HUES64 (cell line): ENCODE results near the gene PTPN22.
A peak's percentile ranks its signal among the peaks of the same experiment; 100 is the strongest.

Experiments used
- H3K27ac ChIP-seq: 2 replicates; pipeline ENCODE4 v1.7.0; 2013; ENCODE audit warnings: low read depth, low read length, inconsistent platforms
- H3K27me3 ChIP-seq: 2 replicates; pipeline ENCODE4 v1.6.1; 2013; ENCODE audit warnings: mild to moderate bottlenecking, low read length; ENCODE audit not compliant: insufficient read depth
- H3K36me3 ChIP-seq: 2 replicates; pipeline ENCODE4 v1.6.1; 2013; ENCODE audit warnings: mild to moderate bottlenecking, low read length; ENCODE audit not compliant: insufficient read depth
- H3K4me1 ChIP-seq: 2 replicates; pipeline ENCODE4 v1.6.1; 2013; ENCODE audit warnings: mild to moderate bottlenecking, low read length, moderate library complexity; ENCODE audit not compliant: insufficient read depth
- H3K4me3 ChIP-seq: 2 replicates; pipeline ENCODE4 v1.5.1; 2013; ENCODE audit warnings: mild to moderate bottlenecking, low read length, moderate library complexity
- H3K9ac ChIP-seq: 2 replicates; pipeline ENCODE4 v1.6.1; 2013; ENCODE audit warnings: mild to moderate bottlenecking, low read depth, low read length
- H3K9me3 ChIP-seq: 2 replicates; pipeline ENCODE4 v1.6.1; 2013; ENCODE audit warnings: low read depth, low read length; ENCODE audit not compliant: insufficient read depth
- WGBS: fragments of 150-250, 120-280 bp; methylation state at CpG from one replicate; pipeline ENCODE4 v1.1.7; 2013; ENCODE audit warnings: missing lambda C conversion rate; 5-methylcytosine and 5-hydroxymethylcytosine counted together

Gene PTPN22

DNA sequence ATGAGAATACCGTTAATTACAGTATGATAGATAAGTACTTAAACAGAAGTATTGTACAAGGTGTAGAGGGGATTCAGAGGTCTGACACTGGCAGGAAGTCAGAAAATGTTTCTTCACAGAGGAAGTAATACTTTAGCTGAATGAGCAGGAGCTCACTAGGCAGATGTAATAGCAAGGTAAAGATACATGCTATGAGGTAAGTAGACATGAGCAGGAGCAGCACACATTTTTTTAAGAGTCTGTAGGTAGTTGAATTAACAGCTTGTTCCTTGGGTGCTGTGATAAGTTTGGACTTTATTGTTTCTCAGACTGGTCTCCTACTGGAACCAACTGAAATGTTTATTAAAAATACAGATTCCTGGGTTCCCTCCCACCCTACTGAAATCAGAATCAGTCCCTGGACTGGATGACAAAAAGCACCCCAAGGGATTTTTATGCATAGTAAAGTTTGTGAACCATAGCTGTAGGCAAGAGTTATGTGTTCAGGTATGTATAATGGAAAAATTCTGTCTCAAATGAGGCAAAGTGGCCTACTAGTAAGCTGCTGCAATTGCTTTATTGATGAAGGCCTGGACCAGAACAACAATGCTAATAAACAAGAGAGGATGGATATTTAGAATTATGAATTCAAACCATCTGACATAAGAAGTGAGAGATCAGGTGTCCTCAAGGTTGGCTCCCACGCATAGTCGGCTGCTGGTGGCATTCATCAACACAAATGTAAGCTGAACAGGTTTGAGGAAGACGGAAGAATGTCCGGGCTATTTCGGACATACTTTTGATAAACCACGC is 32.2 kb upstream of the PTPN22 start:
- H3K9me3 ChIP-seq: no peaks in the 10 kb centered on the region
- peaks cover 38% of the 10 kb centered on the region for H3K36me3 ChIP-seq
- peak overlapping the region; percentile 72; the same call in 1 of the 2 replicates for H3K9ac ChIP-seq
- peaks cover 5% of the 10 kb centered on the region; the same call in 1 of the 2 replicates for H3K4me1 ChIP-seq
- no peaks in the 10 kb centered on the region for H3K27me3 ChIP-seq
- no peak overlapping the region for H3K27ac ChIP-seq
- 72% methylated on average over 7 of the region's 7 CpGs for WGBS
- peak overlapping the region; percentile 98 for H3K4me3 ChIP-seq

GRCh38 chr1:113901191-113901590 is 29.7 kb upstream of the PTPN22 start:
- peaks cover 49% of the 10 kb centered on the region for H3K36me3 ChIP-seq
- H3K27ac ChIP-seq: no peak overlapping the region
- peaks cover 5% of the 10 kb centered on the region; the same call in 1 of the 2 replicates for H3K4me1 ChIP-seq
- no peaks in the 10 kb centered on the region for H3K27me3 ChIP-seq
- WGBS: 91% methylated on average over 3 of the region's 3 CpGs
- no peak overlapping the region for H3K9ac ChIP-seq
- H3K4me3 ChIP-seq: no peak overlapping the region
- H3K9me3 ChIP-seq: no peaks in the 10 kb centered on the region

DNA sequence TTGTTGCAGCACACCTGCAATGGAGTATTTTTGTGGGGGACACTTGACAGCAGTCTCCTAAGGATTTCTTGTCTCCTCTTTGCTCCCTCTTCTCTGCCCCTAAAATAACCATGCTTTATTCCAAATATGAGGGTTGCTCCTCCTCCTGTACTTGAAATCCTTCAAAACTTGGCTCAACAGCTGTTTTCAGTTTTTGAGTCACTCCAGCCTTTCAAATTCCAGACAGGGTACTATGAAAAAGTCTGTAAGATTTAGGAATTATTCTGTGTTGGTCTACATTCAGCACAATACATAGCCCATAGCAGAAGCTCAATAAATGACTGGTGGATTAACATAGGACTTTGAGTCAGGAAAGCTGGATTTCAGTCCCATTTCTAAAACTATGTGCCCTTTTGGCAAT is 27.6 kb upstream of the PTPN22 start:
- no peaks in the 10 kb centered on the region for H3K27me3 ChIP-seq
- no peaks in the 10 kb centered on the region for H3K9me3 ChIP-seq
- H3K4me1 ChIP-seq: peaks cover 4% of the 10 kb centered on the region; the same call in 1 of the 2 replicates
- H3K27ac ChIP-seq: no peak overlapping the region
- H3K36me3 ChIP-seq: peaks cover 66% of the 10 kb centered on the region
- H3K4me3 ChIP-seq: no peak overlapping the region
- H3K9ac ChIP-seq: no peak overlapping the region

DNA sequence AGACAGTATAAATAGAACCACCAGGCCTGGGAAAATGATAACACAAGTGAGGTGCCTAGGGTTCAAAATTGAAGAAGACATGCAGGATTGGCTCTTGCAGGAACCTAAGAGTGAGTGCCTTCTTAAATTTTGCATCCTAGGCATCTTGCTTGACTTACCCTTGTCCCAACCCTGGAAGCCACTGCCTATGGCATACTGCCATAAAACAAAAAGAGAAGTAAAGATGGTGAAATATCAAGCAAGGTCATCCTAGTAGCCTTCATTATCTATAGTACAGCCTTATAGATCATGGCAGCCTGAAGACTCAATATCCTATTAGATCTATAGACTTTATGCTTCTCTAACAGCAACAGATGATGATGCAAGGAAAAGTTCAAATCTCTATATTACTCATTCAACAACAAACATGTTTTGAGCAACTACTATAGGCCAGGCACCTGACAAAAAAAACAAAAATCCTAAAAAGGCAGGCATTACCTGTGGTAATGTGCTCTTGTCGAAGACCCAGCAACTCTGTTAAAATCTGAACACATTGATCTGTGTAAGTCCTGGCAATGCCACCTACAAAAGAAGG is 26.8 kb upstream of the PTPN22 start:
- Histone ChIP-seq H3K36me3 (peaks cover 66% of the 10 kb centered on the region), H3K4me1 (no peaks in the 10 kb centered on the region), H3K4me3 (no peak overlapping the region), H3K27me3 (no peaks in the 10 kb centered on the region), H3K27ac (no peak overlapping the region), H3K9ac (no peak overlapping the region), H3K9me3 (no peaks in the 10 kb centered on the region)
- WGBS: 81% methylated on average over 1 of the region's 1 CpG

DNA sequence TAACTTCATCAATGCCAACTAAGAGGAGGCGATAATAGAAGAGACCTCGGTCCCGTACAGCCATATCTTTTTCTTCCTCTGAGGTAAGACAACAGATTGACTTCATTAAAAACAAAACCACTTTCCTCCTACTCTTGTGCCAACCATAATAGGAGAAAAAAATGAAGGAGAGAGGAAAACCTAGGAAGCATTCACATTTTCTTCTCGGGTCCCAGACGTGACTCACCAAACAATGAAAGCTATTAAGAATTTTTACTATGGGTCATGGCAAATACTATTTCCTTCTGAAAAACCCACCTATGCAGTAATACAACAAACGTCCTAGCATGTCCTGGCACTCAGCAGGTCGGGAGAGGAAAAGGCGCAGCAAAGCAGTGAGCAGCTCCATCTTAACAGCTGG is 24.4 kb upstream of the PTPN22 start:
- Histone ChIP-seq H3K4me3 (no peak overlapping the region), H3K4me1 (no peaks in the 10 kb centered on the region), H3K27ac (no peak overlapping the region), H3K9me3 (no peaks in the 10 kb centered on the region), H3K27me3 (no peaks in the 10 kb centered on the region), H3K9ac (no peak overlapping the region), H3K36me3 (peaks cover 57% of the 10 kb centered on the region)
- 94% methylated on average over 8 of the region's 8 CpGs for WGBS

DNA sequence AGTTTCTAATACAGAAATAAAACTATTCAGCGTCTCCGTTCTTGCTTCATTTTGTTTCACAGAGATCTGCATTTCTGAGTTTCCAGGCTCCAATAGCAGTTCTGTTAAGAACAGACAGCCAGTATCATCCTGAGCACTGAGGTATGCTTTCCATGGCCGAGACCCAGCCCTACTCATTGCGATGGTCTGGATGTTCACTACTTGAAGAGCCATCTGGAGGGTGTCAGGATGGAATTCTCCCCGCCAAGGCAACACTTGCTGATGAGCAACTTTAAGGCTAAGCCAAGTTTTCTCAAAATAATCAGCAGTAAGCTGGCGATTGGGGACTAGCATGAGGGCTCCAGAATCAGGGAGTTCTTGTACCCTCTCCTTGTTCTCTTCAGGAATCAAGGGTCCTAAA is 23.6 kb upstream of the PTPN22 start:
- Histone ChIP-seq H3K4me1 (no peaks in the 10 kb centered on the region), H3K27me3 (no peaks in the 10 kb centered on the region), H3K36me3 (peaks cover 53% of the 10 kb centered on the region), H3K9me3 (no peaks in the 10 kb centered on the region), H3K4me3 (no peak overlapping the region), H3K27ac (no peak overlapping the region), H3K9ac (no peak overlapping the region)
- WGBS: 93% methylated on average over 6 of the region's 6 CpGs

- Histone ChIP-seq H3K27me3 (no peaks in the 10 kb centered on the region), H3K4me1 (no peaks in the 10 kb centered on the region), H3K9me3 (no peaks in the 10 kb centered on the region), H3K9ac (no peak overlapping the region), H3K36me3 (peaks cover 35% of the 10 kb centered on the region), H3K27ac (no peak overlapping the region), H3K4me3 (no peak overlapping the region)
- WGBS: 93% methylated on average over 3 of the region's 3 CpGs
Measured at GRCh38 chr1:113893267-113893666, 21.8 kb upstream of the PTPN22 start.

DNA sequence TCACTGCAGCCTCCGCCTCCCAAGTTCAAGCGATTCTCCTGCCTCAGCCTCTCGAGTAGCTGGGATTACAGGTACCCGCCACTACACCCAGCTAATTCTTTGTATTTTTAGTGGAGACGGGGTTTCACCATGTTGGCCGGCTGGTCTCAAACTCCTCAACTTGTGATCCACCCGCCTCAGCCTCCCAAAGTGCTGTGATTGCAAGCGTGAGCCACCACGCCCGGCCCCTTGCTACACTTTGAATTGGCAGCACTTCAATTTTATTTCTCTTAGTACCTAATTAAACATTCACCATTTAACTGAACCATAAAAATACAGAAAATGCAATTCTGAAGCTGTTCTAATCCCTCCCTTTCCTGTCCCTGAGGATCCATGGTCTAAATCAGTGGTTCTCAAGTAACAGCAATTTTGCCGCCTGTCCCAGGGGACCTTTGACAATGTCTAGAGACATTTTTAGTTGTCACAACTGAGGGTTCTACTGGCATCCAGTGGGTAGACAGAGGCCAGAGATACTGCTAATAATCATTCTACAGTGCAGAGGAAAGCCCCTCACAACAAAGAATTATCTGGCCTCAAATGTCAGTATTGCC is 20.2 kb upstream of the PTPN22 start:
- Histone ChIP-seq H3K4me3 (no peak overlapping the region), H3K9ac (no peak overlapping the region), H3K27ac (no peak overlapping the region), H3K27me3 (no peaks in the 10 kb centered on the region), H3K9me3 (no peaks in the 10 kb centered on the region), H3K4me1 (no peaks in the 10 kb centered on the region), H3K36me3 (peaks cover 23% of the 10 kb centered on the region)
- 91% methylated on average over 11 of the region's 11 CpGs for WGBS

- no peak overlapping the region for H3K9ac ChIP-seq
- no peaks in the 10 kb centered on the region for H3K4me1 ChIP-seq
- H3K4me3 ChIP-seq: no peak overlapping the region
- no peaks in the 10 kb centered on the region for H3K27me3 ChIP-seq
- WGBS: 57% methylated on average over 1 of the region's 2 CpGs
- H3K36me3 ChIP-seq: peaks cover 15% of the 10 kb centered on the region
- H3K27ac ChIP-seq: no peak overlapping the region
- no peaks in the 10 kb centered on the region for H3K9me3 ChIP-seq
Measured at GRCh38 chr1:113890816-113891215, 19.3 kb upstream of the PTPN22 start.

DNA sequence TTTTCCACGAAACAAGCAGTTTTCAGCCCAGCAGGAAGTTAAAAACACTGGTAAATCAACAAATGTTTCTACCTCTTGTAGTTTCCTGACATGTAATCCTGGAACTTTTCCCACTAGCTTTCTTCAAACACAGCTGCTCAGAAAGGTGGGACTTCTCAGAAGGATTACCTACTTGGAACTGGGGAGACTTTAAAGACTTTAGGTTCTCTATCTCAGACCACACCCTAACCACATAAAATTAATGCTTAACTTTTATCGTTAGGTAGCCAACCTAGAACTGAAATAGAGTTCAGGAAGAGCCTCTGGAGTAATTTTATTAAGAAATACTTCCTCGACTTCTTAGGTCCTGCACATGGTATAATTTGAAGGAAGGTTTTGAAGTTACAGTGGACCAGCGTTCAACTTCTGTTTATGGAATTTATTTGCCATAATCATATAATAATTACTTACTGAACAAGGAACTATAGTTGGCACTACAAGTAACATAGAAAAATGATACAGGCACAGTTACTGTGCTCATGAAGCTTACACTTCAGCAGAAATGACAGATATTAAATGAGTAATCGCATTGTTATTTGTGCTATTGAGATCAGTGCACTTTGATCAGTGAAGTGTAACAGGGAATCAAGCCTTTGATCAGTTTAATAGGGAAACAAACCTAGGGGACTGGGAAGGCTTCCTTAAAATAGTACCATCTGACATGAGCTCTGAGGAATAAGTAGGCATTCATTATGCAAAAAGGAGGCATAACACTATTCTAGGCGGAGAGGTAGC is 16.1 kb upstream of the PTPN22 start, which contains the start of gene BCL2L15:
Gene BCL2L15, minus strand, starts transcription at position 180 of the 774 bp plus-strand sequence. CDS start 206 bp downstream, outside the sequence.
- Histone ChIP-seq H3K9ac (no peak within 1 kb of the TSS), H3K4me3 (no peak within 1 kb of the TSS), H3K4me1 (no peaks in the 10 kb centered on the region), H3K27ac (no peak within 1 kb of the TSS), H3K36me3 (no peaks in the 10 kb centered on the region), H3K27me3 (no peaks in the 10 kb centered on the region), H3K9me3 (no peaks in the 10 kb centered on the region)
- 86% methylated on average over 4 of the region's 6 CpGs for WGBS
